Nephron progenitor cell (in vitro differentiated cells): ENCODE measurements around the gene KCNB1.

Source experiments
- DNase-seq: peaks from one replicate; pipeline ENCODE4 v3.0.0; 2021
- H3K27ac Mint-ChIP-seq: 2 replicates; pipeline ENCODE4 v1.8.0; 2021; ENCODE audit warnings: mild to moderate bottlenecking, moderate library complexity, mixed read lengths
- H3K27me3 Mint-ChIP-seq: 2 replicates; pipeline ENCODE4 v1.8.0; 2021; ENCODE audit warnings: mild to moderate bottlenecking, low read depth, mixed read lengths; ENCODE audit not compliant: poor library complexity
- H3K36me3 Mint-ChIP-seq: 2 replicates; pipeline ENCODE4 v1.8.0; 2021; ENCODE audit warnings: low read depth, mixed read lengths
- H3K4me1 Mint-ChIP-seq: 2 replicates; pipeline ENCODE4 v1.8.0; 2021; ENCODE audit warnings: mixed read lengths
- H3K4me3 Mint-ChIP-seq: 2 replicates; pipeline ENCODE4 v1.8.0; 2021; ENCODE audit warnings: mild to moderate bottlenecking, moderate library complexity, mixed read lengths
- H3K9me3 Mint-ChIP-seq: 2 replicates; pipeline ENCODE4 v1.8.0; 2021; ENCODE audit warnings: mild to moderate bottlenecking, moderate library complexity, mixed read lengths
- TF ChIP-seq, protein P1 (sequence below): fragments of 200-600 bp; sonication (generic); IDR thresholded peaks from 2 replicates; pipeline ENCODE4 v1.5.0; 2021; ENCODE audit warnings: antibody characterized with exemption

Gene KCNB1

DNA sequence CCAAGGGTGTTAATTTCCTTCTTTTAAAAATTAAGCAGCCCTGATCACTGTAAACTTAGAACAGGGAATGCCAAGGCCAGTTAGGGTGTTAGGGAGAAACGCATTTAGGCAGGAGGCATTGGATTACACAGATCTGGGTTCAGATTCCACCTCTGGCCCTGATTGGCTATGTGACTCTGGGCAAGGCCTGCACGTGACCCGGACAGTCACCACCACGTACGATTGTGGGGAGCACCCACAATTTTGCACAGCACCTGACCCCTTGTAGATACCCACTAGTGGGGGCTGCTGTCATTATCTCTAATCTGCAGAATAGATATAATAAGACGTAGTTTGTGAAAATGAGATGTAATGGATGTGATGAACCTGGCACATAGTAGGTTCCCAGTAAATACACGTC lies 145.1 kb downstream of the KCNB1 start:
- H3K36me3 Mint-ChIP-seq: no peaks in the 10 kb centered on the region
- H3K4me1 Mint-ChIP-seq: no peaks in the 10 kb centered on the region
- no peaks in the 10 kb centered on the region for H3K9me3 Mint-ChIP-seq
- H3K27ac Mint-ChIP-seq: no peak overlapping the region
- no peak overlapping the region for H3K4me3 Mint-ChIP-seq
- TF ChIP-seq, protein P1, sequence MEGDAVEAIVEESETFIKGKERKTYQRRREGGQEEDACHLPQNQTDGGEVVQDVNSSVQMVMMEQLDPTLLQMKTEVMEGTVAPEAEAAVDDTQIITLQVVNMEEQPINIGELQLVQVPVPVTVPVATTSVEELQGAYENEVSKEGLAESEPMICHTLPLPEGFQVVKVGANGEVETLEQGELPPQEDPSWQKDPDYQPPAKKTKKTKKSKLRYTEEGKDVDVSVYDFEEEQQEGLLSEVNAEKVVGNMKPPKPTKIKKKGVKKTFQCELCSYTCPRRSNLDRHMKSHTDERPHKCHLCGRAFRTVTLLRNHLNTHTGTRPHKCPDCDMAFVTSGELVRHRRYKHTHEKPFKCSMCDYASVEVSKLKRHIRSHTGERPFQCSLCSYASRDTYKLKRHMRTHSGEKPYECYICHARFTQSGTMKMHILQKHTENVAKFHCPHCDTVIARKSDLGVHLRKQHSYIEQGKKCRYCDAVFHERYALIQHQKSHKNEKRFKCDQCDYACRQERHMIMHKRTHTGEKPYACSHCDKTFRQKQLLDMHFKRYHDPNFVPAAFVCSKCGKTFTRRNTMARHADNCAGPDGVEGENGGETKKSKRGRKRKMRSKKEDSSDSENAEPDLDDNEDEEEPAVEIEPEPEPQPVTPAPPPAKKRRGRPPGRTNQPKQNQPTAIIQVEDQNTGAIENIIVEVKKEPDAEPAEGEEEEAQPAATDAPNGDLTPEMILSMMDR: no peak
- no peak for DNase-seq
- H3K27me3 Mint-ChIP-seq: peaks cover 29% of the 10 kb centered on the region

DNA sequence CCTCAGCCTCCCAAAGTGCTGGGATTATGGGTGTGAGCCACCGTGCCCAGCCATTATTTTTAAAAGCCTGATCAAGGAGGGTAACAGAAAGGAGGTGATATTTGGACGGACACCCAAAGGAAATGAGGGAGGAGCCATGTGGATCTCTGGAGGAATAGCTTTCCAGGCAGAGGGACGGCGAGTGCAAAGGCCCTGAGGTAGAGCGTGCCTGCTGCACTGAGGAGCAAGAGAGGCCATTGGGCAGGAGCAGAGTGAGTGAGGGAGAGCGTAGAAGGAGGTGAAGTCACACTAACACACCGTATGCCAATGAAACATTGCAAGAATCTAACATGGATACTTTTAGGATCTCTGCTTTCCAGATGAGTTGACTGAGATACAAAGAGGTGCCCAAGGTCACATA lies 145.7 kb downstream of the KCNB1 start:
- no peaks in the 10 kb centered on the region for H3K4me1 Mint-ChIP-seq
- no peaks in the 10 kb centered on the region for H3K36me3 Mint-ChIP-seq
- H3K4me3 Mint-ChIP-seq: no peak overlapping the region
- TF ChIP-seq, protein P1: no peak
- H3K27me3 Mint-ChIP-seq: peaks cover 34% of the 10 kb centered on the region
- H3K27ac Mint-ChIP-seq: peak overlapping the region; percentile 15
- no peak for DNase-seq
- no peaks in the 10 kb centered on the region for H3K9me3 Mint-ChIP-seq

DNA sequence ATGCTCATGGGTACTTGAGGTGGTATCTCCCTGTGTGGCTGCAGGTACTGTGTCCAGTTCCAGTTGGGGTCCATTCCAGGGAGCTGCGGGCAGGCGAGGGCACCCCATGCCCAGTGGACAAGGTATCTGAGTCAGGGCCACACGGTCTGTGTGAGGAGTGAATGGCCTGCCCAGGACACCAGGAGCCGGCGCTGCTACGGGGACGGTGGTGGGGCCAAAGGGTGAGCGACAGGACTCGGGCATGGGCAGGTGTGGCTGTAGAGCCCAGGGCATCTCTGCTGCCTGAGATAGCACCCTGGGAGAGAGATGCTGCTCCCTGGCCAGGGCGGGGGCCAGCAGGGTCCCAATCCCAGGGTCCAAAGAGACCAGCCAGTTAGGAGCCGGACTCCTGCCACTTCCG lies 147.0 kb downstream of the KCNB1 start:
- Mint-ChIP-seq H3K4me1 (no peaks in the 10 kb centered on the region), H3K36me3 (no peaks in the 10 kb centered on the region), H3K9me3 (no peaks in the 10 kb centered on the region), H3K27ac (no peak overlapping the region), H3K4me3 (no peak overlapping the region), H3K27me3 (peaks cover 44% of the 10 kb centered on the region)
- DNase-seq: no peak
- TF ChIP-seq, protein P1: no peak

DNA sequence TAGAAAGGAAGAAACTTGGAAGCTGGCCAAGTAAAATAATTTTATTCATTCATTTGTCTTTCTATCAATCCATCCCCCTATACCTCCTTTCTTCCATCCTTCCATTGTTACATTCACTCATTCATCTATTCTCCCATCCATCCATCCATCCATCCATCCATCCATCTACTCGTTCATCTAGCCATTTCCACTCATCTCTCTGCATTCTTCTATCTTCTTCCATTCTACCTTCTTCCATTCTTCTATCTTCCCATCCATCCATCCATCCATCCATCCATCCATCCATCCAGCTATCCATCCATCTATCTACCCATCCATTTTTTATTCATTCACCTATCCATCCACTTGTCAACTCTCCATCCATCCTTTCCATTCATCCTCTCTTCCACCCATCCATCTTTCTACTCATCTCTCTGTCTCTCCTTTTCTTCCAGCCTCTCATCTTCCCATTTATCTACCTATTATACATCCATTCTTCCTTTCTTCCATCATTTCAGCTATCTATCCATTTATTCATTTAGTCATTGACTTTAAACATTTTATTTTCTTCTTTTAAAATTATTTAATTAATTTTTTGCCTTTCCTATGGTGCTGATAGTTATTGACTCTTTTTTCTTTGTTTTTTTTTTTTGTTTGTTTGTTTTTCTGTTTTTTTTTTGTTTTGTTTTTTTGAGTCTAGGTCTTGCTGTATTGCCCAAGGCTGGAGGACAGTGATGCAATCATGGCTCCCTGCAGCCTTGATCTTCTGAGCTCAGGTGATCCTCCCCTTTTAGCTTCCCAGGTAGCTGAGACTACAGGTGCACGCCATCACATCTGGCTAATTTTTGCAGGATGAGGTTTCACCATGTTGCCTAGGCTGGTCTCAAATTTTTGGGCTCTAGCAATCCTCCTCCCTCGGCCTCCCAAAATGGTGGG lies 151.5 kb downstream of the KCNB1 start:
- Mint-ChIP-seq H3K36me3 (no peaks in the 10 kb centered on the region), H3K27me3 (peaks cover 68% of the 10 kb centered on the region), H3K4me3 (no peak overlapping the region), H3K9me3 (no peaks in the 10 kb centered on the region), H3K4me1 (no peaks in the 10 kb centered on the region), H3K27ac (no peak overlapping the region)
- TF ChIP-seq, protein P1: no peak
- no peak for DNase-seq

DNA sequence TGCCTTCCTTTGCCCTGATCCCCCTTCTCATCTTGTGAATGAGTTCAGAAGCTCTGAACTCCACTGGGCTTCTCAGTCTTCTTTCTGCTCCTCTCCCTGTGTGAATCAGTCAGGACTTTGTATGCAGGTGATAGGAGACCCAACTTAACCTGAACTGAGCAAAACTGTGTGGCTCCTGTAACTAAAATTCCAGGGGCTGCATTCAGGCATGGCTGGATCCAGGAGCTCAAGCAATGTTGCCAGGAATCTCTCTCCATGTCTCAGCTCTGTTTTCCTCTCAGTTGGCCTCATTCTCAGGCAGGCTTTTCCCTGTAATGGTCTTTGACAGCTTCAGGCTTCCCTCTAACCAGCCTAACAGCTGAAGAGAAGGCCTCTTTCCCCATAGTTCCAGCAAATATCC lies 153.7 kb downstream of the KCNB1 start:
- H3K36me3 Mint-ChIP-seq: no peaks in the 10 kb centered on the region
- H3K9me3 Mint-ChIP-seq: no peaks in the 10 kb centered on the region
- TF ChIP-seq, protein P1: no peak
- H3K27ac Mint-ChIP-seq: no peak overlapping the region
- H3K4me1 Mint-ChIP-seq: no peaks in the 10 kb centered on the region
- peaks cover 79% of the 10 kb centered on the region for H3K27me3 Mint-ChIP-seq
- DNase-seq: no peak
- no peak overlapping the region for H3K4me3 Mint-ChIP-seq

DNA sequence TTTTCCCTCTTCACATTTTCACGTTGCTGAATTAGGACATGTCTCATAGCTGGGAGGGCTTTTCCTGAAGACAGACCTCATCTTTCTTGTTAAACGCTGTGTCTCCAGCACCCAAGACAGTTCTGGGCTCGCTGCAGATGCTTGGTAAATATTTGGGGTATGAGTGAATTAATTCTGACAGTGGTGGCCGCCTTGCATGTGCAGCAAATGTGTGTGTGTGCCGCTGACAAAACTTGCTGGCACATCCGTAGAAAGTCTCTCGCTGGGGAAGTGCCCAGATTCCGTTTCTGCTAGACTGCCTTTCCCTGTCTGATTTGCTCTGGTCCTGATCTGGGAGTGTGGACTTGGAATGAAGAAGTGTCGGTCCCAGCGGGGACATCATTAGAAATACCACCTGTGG lies 156.4 kb downstream of the KCNB1 start:
- Mint-ChIP-seq H3K9me3 (no peaks in the 10 kb centered on the region), H3K4me3 (no peak overlapping the region), H3K27me3 (peaks cover 82% of the 10 kb centered on the region), H3K36me3 (no peaks in the 10 kb centered on the region), H3K27ac (no peak overlapping the region), H3K4me1 (no peaks in the 10 kb centered on the region)
- TF ChIP-seq, protein P1: no peak
- no peak for DNase-seq
